ENCODE data around the gene MOB1B.

GRCh38 chr4:70925418-70925817, 23.2 kb downstream of the MOB1B start:
- TF ChIP-seq PATZ1 (CRISPR knock-in tag; IDR thresholded peaks at IDR 0.05; ENCODE audit: borderline replicate concordance) (no peak), CREB5 (CRISPR knock-in tag; IDR thresholded peaks at IDR 0.05; ENCODE audit: low read depth) (no peak), OSR1 (CRISPR knock-in tag; IDR thresholded peaks at IDR 0.05) (no peak), ISL1 (CRISPR knock-in tag; IDR thresholded peaks at IDR 0.05) (no peak), GLIS3 (CRISPR knock-in tag; IDR thresholded peaks at IDR 0.05) (no peak), ZNF70 (CRISPR knock-in tag; IDR thresholded peaks at IDR 0.05) (no peak), ZFP3 (CRISPR knock-in tag; IDR thresholded peaks at IDR 0.05) (no peak), BACH2 (CRISPR knock-in tag; IDR thresholded peaks at IDR 0.05; ENCODE audit: borderline replicate concordance) (no peak), TSHZ2 (CRISPR knock-in tag; IDR thresholded peaks at IDR 0.05) (no peak), ESRRG (CRISPR knock-in tag; IDR thresholded peaks at IDR 0.05) (no peak)

All from SK-N-SH treated with all-trans-retinoic acid at 6 μM for 48 hours (cell line).